ENCODE data around the gene PPP6R2. TPM values are rescaled to one million over a fixed set of nuclear protein-coding genes. Genes with fewer than 3 reads are reported as not detected.

The PPP6R2 gene
- total RNA-seq, 2 donors from 2014 or later, result 80.6 to 107 TPM

GRCh38 chr22:50303848-50304527, 39.1 kb upstream of the PPP6R2 start:
- Histone ChIP-seq H3K27ac (peak overlapping the region; percentile 91 to 94), H3K27me3 (replicated peaks; ENCODE audit: insufficient read depth) (no peaks in the 10 kb centered on the region), H3K9me3 (no peaks in the 10 kb centered on the region), H3K36me3 (no peaks in the 10 kb centered on the region), H3K4me1 (replicated peaks) (peaks cover 57% of the 10 kb centered on the region), H3K4me3 (peak overlapping the region in 1 of 2 donors; percentile 93)
- TF ChIP-seq CTCF (IDR thresholded peaks at IDR 0.05) (peak in 2 of 4 experiments; percentile 22 to 32), POLR2A (IDR thresholded peaks at IDR 0.05) (no peak), POLR2AphosphoS5 (IDR thresholded peaks at IDR 0.05) (peak; percentile 4)
- DNase-seq (ENCODE audit: low spot score), result peak; percentile 52
- WGBS, result 24% methylated on average over 7 of the region's 11 CpGs
- intact Hi-C loops (cut with DNase I), result no loop called here

- intact Hi-C loops (cut with DNase I), result no loop called here
- DNase-seq (ENCODE audit: low spot score), result no peak
- H3K27me3 ChIP-seq (replicated peaks; ENCODE audit: insufficient read depth), result no peaks in the 10 kb centered on the region
Measured at GRCh38 chr22:50304528-50305392, 38.4 kb upstream of the PPP6R2 start.

GRCh38 chr22:50305393-50305922, 37.7 kb upstream of the PPP6R2 start:
- Histone ChIP-seq H3K4me3 (peak overlapping the region; percentile 75 to 93), H3K36me3 (no peaks in the 10 kb centered on the region), H3K4me1 (replicated peaks) (peaks cover 48% of the 10 kb centered on the region), H3K9me3 (no peaks in the 10 kb centered on the region), H3K27me3 (replicated peaks; ENCODE audit: insufficient read depth) (no peaks in the 10 kb centered on the region), H3K27ac (peak overlapping the region; percentile 91 to 94)
- no peak for DNase-seq (ENCODE audit: low spot score)
- intact Hi-C loops (cut with DNase I), result no loop called here
- TF ChIP-seq POLR2AphosphoS5 (IDR thresholded peaks at IDR 0.05) (no peak), CTCF (IDR thresholded peaks at IDR 0.05) (no peak), POLR2A (IDR thresholded peaks at IDR 0.05) (no peak)
- WGBS, result 28% methylated on average over 14 of the region's 14 CpGs

More at GRCh38 chr22:50304528-50305392, 38.4 kb upstream of the PPP6R2 start:
- Histone ChIP-seq H3K9me3 (no peaks in the 10 kb centered on the region), H3K36me3 (no peaks in the 10 kb centered on the region), H3K4me1 (replicated peaks) (peaks cover 55% of the 10 kb centered on the region), H3K4me3 (peak overlapping the region; percentile 75 to 93), H3K27ac (peak overlapping the region; percentile 91 to 94)
- WGBS, result 14% methylated on average over 13 of the region's 22 CpGs
- TF ChIP-seq POLR2AphosphoS5 (IDR thresholded peaks at IDR 0.05) (no peak), POLR2A (IDR thresholded peaks at IDR 0.05) (no peak), CTCF (IDR thresholded peaks at IDR 0.05) (no peak)

- TF ChIP-seq POLR2AphosphoS5 (IDR thresholded peaks at IDR 0.05) (peak; percentile 91), CTCF (IDR thresholded peaks at IDR 0.05) (no peak), POLR2A (IDR thresholded peaks at IDR 0.05) (peak; percentile 43)
- Histone ChIP-seq H3K9me3 (no peaks in the 10 kb centered on the region), H3K27me3 (replicated peaks; ENCODE audit: insufficient read depth) (no peaks in the 10 kb centered on the region), H3K4me1 (replicated peaks) (peaks cover 42% of the 10 kb centered on the region), H3K4me3 (peak overlapping the region; percentile 75 to 93), H3K27ac (peak overlapping the region; percentile 91 to 94), H3K36me3 (no peaks in the 10 kb centered on the region)
- peak; percentile 93 for DNase-seq (ENCODE audit: low spot score)
- intact Hi-C loops (cut with DNase I), result no loop called here
- under 1% methylated on average over 20 of the region's 21 CpGs for WGBS
Measured at GRCh38 chr22:50305923-50306566, 37.1 kb upstream of the PPP6R2 start.
